Stimulated activated CD8-positive, alpha-beta memory T cell treated with anti-CD3 and anti-CD28 coated beads, Interleukin-4, amount 100 ng/mL, for 4 hours (primary cell): ENCODE measurements around the gene PFDN2.

Source experiments
- DNase-seq, 2 donors: peaks; one replicate each; pipeline ENCODE4 v3.0.0-alpha.2; 2020; ENCODE audit warnings: low read depth in 2 of 2, low spot score in 1 of 2

Gene PFDN2, protein sequence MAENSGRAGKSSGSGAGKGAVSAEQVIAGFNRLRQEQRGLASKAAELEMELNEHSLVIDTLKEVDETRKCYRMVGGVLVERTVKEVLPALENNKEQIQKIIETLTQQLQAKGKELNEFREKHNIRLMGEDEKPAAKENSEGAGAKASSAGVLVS

GRCh38 chr1:161117759-161118581 lies at the start of gene PFDN2, which contains the start of gene NIT1:
Gene PFDN2, minus strand, starts transcription at chr1:161118037. Its CDS starts 11 bp downstream, at chr1:161118026.
Gene NIT1, plus strand, starts transcription at chr1:161118105. Its CDS starts 72 bp downstream, at chr1:161118177.
- peak; percentile 68 for DNase-seq

DNA sequence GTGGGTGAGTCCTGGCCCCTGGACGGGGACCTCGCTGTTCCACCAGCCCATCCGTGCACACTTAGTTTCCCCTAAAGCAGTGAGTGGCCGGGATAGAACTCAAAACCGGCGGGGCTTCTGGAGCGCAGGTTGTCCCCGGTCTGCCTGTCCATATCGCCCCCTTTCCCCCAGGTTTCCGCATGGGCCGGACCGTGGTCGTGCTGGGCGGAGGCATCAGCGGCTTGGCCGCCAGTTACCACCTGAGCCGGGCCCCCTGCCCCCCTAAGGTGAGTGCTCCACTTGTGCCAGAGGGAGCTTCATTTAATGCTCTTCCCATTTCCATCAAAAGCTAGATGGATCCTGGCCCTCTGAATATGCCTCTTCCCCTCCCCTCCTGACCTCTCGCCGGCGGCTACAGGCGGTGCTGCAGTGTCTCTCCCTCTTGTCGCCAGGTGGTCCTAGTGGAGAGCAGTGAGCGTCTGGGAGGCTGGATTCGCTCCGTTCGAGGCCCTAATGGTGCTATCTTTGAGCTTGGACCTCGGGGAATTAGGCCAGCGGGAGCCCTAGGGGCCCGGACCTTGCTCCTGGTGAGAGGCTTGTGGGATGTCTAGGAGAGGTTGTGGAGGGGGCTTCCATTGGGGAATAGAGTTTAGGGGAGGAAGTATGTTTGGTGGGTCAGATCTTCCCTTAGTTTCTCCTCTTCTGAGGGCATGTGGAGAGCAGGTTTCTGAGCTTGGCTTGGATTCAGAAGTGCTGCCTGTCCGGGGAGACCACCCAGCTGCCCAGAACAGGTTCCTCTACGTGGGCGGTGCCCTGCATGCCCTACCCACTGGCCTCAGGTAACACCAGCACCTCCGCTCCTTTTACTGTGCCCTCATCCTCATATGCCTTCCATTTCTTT lies 49.1 kb upstream of the PFDN2 start:
- no peak for DNase-seq

DNA sequence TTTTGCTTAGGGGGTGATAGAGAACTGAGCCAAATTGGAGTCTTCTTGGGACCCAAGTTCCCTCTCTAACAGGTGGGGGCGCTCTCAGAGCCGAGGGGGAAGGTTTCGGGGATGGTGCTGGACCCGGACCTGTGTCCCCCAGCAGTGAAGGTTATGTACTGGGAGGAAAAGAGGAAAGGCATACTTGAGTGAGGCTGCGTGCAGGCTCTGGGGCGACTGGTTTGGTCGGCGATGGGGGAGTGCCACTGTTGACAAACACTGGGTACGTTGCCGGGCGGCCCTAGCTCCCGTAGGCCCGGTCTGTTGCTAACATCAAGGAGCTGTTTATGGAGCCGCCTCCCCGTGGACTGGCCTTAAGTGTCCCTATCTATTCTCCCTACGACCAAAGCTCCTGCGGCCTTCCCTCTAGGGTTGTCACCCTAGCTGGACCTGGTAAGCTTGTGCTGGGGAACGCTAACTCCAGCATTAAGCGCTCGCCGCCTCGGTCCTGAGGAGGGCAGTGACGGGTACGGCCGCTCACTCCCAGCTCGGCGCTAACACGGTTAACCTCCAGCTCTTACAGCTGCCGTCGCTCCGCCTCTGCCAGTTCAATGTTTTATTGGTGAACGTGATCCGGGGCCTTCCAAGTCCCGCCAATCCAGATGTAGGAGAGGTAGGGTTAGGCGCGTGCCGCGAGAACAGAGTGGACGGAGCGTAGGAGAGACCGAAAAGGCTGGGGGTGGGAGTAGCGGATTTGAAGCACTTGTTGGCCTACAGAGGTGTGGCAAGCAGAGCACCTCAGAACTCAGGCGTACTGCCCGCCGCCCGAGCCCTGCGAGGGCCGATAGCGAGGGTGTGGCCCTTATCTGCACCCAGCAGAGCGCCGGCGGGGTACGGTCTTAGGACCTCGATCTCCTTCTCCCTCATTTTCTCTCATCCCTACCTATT lies 48.2 kb upstream of the PFDN2 start, which contains the start of gene PPOX:
Gene PPOX (plus strand): TSS at position 685 of the 927 bp plus-strand sequence. CDS start 422 bp downstream, outside the sequence.
- peak; percentile 80 to 83 for DNase-seq

- no peak for DNase-seq
These were observed 47.2 kb upstream of the PFDN2 start for GRCh38 chr1:161164901-161165610.

DNA sequence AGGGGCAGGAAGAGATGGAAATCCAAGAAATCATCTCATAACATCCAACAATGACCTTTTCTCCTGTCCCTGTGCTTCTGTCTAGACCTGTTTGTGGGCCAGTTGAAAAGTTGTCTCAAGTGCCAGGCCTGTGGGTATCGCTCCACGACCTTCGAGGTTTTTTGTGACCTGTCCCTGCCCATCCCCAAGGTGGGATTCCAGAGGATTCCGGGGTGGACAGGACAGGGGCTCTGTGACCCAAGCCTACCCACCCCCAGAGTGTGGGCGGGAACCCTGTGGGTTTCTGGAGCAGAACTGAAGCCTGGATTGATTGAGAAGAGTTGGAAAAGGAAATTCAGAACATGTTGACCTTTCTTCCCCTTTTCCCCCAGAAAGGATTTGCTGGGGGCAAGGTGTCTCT lies 46.0 kb upstream of the PFDN2 start:
- no peak for DNase-seq

DNA sequence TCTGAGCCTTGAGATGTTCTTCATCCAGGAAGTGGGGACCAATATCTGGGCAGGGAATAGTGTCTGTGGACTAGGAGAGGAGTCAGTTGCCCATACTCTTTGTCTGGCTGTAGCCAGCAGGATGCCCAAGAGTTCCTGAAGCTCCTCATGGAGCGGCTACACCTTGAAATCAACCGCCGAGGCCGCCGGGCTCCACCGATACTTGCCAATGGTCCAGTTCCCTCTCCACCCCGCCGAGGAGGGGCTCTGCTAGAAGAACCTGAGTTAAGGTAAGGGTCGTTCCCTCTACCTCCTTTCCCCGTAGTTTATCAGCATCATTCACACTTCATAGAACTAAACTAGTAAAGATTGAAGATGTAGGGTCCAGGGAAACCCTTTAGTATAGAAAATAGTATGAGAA lies 45.0 kb upstream of the PFDN2 start:
- DNase-seq: no peak

- no peak for DNase-seq
These were observed 44.2 kb upstream of the PFDN2 start for GRCh38 chr1:161162052-161162451.

DNA sequence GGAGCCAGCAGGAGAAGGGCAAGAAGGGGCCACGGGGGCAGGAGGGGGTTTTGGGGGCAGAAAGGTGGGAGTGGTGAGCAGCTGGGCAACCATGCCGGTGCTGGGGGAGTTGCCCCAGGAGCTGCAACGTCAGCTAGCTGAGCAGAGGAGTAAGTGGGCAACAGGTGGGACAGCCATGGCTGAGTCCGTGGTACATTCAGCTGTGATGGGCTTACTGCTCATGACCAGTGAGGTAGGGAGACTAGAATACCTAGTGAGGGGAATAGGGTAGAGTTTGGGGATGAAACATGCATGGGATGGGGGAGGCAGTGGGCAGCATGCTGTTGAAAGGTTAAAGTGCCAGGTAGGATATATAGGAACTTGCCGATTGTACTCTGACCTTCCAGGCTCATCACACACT lies 43.8 kb upstream of the PFDN2 start:
- no peak for DNase-seq

DNA sequence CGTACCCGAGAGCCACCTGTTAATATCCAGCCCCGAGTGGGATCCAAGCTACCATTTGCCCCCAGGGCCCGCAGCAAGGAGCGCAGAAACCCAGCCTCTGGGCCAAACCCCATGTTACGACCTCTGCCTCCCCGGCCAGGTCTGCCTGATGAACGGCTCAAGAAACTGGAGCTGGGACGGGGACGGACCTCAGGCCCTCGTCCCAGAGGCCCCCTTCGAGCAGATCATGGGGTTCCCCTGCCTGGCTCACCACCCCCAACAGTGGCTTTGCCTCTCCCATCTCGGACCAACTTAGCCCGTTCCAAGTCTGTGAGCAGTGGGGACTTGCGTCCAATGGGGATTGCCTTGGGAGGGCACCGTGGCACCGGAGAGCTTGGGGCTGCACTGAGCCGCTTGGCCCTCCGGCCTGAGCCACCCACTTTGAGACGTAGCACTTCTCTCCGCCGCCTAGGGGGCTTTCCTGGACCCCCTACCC lies 42.9 kb upstream of the PFDN2 start:
- no peak for DNase-seq

- no peak for DNase-seq
These were observed 42.0 kb upstream of the PFDN2 start for GRCh38 chr1:161159913-161160243.

DNA sequence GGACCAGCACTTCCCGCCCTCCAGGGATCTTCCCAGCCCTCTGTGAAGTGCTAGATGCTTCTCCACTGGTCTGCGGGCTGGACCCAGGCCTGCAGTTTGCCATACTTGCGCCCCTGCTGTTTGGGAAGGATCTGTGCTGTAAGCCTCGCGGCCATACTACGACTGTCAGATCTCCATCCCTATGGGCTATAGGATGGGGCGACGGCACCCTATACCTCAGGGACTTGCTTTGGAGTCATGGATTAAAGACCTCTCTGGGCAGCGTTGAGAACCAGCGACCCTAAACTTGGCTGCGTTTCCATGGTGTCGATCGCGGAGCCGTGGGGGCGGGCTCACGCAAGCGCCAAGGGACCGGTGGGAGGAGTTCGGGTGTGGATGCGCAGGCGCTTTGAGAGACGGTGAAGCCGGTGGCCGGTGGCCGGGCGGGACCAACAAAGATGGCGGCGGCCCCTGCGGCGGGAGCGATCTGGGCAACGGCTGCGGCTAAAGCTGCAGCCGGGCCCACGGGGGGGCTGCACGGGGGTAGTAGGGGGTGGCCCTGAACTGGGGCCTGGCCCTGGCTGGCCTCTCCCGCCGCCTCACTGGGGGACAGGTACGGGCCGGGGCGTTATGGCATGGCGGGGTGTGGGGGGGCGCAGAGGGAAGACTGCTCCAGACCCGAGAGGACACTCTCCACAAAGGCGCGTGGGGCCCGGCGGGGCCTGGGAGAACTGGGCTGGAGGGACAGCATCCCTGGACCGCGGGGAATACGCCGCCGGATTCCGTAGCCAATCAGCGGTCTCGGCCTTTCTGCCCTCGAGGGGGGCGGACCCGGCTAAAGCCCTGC lies 41.5 kb upstream of the PFDN2 start, which contains the start of gene USP21:
Gene USP21 (plus strand): TSS at position 414 of the 826 bp plus-strand sequence. CDS start 1,141 bp downstream, outside the sequence.
- peak; percentile 85 to 87 for DNase-seq

DNA sequence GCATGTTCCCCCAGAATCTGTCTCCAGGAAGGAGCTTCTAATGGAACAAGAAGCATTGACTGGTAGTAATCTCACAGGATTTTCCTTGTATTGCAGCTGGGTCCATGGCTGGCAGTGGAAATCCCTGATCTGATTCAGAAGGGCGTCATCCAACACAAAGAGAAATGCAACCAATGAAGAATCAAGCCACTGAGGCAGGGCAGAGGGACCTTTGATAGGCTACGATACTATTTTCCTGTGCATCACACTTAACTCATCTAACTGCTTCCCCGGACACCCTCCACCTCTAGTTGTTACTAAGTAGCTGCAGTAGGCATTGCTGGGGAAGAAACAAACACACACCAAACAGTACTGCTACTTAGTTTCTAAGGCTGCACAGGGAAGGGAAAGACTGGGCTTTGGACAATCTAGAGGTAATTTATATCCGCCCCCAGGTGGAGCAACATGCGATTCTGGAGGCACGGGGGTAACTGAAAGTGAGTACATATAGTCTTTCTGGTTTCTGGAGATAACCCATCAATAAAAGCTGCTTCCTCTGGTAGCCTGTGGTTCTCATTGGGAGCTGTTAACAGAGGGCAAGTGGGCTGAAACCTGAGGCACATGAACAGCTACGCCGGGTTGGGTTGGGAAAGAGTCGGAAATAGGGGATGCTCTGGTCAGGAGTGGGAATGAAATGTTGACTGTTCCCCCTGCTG lies 40.6 kb upstream of the PFDN2 start:
- DNase-seq: no peak

DNA sequence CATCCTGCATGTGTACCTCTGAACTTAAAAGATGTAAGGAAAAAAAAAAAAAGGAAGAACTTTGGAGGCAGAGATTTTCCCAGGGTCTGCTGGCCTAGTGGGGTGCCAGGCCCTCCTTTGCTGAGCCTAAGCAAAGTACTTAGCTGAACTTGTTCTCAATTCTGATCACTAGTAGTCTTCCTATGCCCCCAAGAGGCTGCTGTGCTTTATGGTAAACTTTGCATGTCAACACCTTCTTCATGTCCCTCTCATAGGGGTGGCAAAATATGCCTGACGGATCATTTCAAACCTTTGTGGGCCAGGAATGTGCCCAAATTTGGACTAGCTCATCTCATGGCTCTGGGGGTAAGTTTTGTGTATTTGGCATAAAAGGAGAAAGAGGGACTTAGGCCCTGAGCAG lies 40.0 kb upstream of the PFDN2 start:
- DNase-seq: no peak

- peak; percentile 58 to 61 for DNase-seq
These were observed 36.0 kb upstream of the PFDN2 start, which contains the start of gene UFC1 for GRCh38 chr1:161153682-161154337. Gene UFC1, plus strand, starts transcription at chr1:161153978. Its CDS starts 20 bp downstream, at chr1:161153998.

GRCh38 chr1:161153176-161153575 lies 35.3 kb upstream of the PFDN2 start:
- DNase-seq: no peak

- no peak for DNase-seq
These were observed 28.0 kb upstream of the PFDN2 start for GRCh38 chr1:161145832-161146231.

GRCh38 chr1:161140755-161141400 lies 23.0 kb upstream of the PFDN2 start:
- no peak for DNase-seq
